H1 (cell line): ENCODE data around the gene DDA1. TPM values are rescaled to one million over a fixed set of nuclear protein-coding genes. Genes with fewer than 3 reads are reported as not detected.

Experiments used
- CTCF ChIA-PET: fragments of 300-600 bp; sonication (Branson Sonifier 250); formaldehyde crosslinking; loops from one replicate; lab custom pipeline; 2021; ENCODE audit not compliant: partially characterized antibody; lab: Charles Lee
- POLR2A ChIA-PET: fragments of 300-600 bp; sonication (Branson Sonifier 250); formaldehyde crosslinking; loops from one replicate; lab custom pipeline; 2021; ENCODE audit warnings: inconsistent platforms; ENCODE audit not compliant: partially characterized antibody; lab: Charles Lee
- DNase-seq, 2 experiments: peaks; one replicate each; pipeline versions ENCODE4 v3.0.0 to v3.0.0-alpha.2; 2010 to 2022; ENCODE audit warnings: low spot score in 2 of 2, low read depth in 1 of 2, mixed read lengths in 1 of 2
- FAIRE-seq: peaks from 2 replicates; lab custom pipeline; 2011; peaks lifted over from hg19 to GRCh38; lab: Jason Lieb, UNC
- H2AFZ ChIP-seq: 2 replicates; pipeline ENCODE4 v1.8.1; 2012; ENCODE audit warnings: low read length, inconsistent platforms
- H2AK5ac ChIP-seq: 2 replicates; pipeline ENCODE4 v1.6.1; 2013; ENCODE audit warnings: low read depth, low read length
- H2BK120ac ChIP-seq: replicated peaks from 2 replicates; pipeline ENCODE3; 2013; ENCODE audit warnings: low read depth, low read length, inconsistent platforms
- H2BK12ac ChIP-seq: 2 replicates; pipeline ENCODE4 v1.6.1; 2013; ENCODE audit warnings: low read depth, low read length
- H2BK15ac ChIP-seq: 2 replicates; pipeline ENCODE4 v1.6.1; 2013; ENCODE audit warnings: low read length
- H2BK20ac ChIP-seq: 2 replicates; pipeline ENCODE4 v1.6.1; 2013; ENCODE audit warnings: low read length
- H2BK5ac ChIP-seq: 2 replicates; pipeline ENCODE4 v1.6.1; 2013; ENCODE audit warnings: low read depth, low read length
- H3K14ac ChIP-seq: 2 replicates; pipeline ENCODE4 v1.6.1; 2013; ENCODE audit warnings: inconsistent platforms; ENCODE audit not compliant: insufficient read length
- H3K18ac ChIP-seq: 2 replicates; pipeline ENCODE4 v1.6.1; 2013; ENCODE audit warnings: low read length; ENCODE audit errors: extremely low read depth
- H3K23ac ChIP-seq: 2 replicates; pipeline ENCODE4 v1.6.1; 2013; ENCODE audit warnings: inconsistent platforms; ENCODE audit not compliant: insufficient read length
- H3K23me2 ChIP-seq: 2 replicates; pipeline ENCODE4 v1.6.1; 2013; ENCODE audit warnings: low read depth, low read length
- H3K27ac ChIP-seq: 2 replicates; pipeline ENCODE4 v1.6.1; 2011; ENCODE audit warnings: low read depth, low read length, inconsistent platforms
- H3K27me3 ChIP-seq, 4 experiments: replicated peaks in 1 of 4; 1 replicate in 1 of 4; 2 replicates in 3 of 4; pipeline versions ENCODE4 v1.6.1 to v1.8.1; 2011 to 2013; ENCODE audit warnings: low read length in 3 of 4, mild to moderate bottlenecking in 3 of 4, inconsistent platforms in 2 of 4, mixed read lengths in 2 of 4, moderate library complexity in 1 of 4; ENCODE audit not compliant: control insufficient read depth in 3 of 4, insufficient read depth in 3 of 4; ENCODE audit errors: extremely low read depth in 1 of 4
- H3K36me3 ChIP-seq, 4 experiments: 2 replicates each; pipeline versions ENCODE4 v1.6.1 to v1.8.1; 2011 to 2013; ENCODE audit warnings: mild to moderate bottlenecking in 4 of 4, low read length in 3 of 4, moderate library complexity in 2 of 4, control low read depth in 1 of 4, inconsistent platforms in 1 of 4; ENCODE audit not compliant: insufficient read depth in 4 of 4, control insufficient read depth in 2 of 4
- H3K4ac ChIP-seq: replicated peaks from 2 replicates; pipeline ENCODE3; 2013; ENCODE audit warnings: low read length, low read depth, mixed read lengths, inconsistent platforms; ENCODE audit not compliant: insufficient read length
- H3K4me1 ChIP-seq, 4 experiments: replicated peaks in 1 of 4; 1 replicate in 1 of 4; 2 replicates in 3 of 4; pipeline versions ENCODE4 v1.6.1 to v1.8.1; 2011 to 2013; ENCODE audit warnings: low read length in 3 of 4, inconsistent platforms in 2 of 4, mixed read lengths in 1 of 4; ENCODE audit not compliant: insufficient read depth in 4 of 4, control insufficient read depth in 3 of 4
- H3K4me2 ChIP-seq, 2 experiments: 2 replicates each; pipeline versions ENCODE4 v1.6.1 to v1.8.1; 2011 to 2013; ENCODE audit warnings: low read depth in 2 of 2, low read length in 2 of 2, control low read depth in 1 of 2, inconsistent platforms in 1 of 2, mild to moderate bottlenecking in 1 of 2; ENCODE audit not compliant: insufficient read depth in 1 of 2
- H3K4me3 ChIP-seq, 4 experiments: fragments of 200-600, 300-600 bp in 1 of 4; sonication (generic), shearing (Covaris generic), sonication (Bioruptor Twin) in 1 of 4; 2 replicates each; pipeline versions ENCODE4 v1.5.1 to v1.8.1; 2011 to 2016; ENCODE audit warnings: low read length in 4 of 4, low read depth in 3 of 4, control low read depth in 2 of 4, inconsistent platforms in 2 of 4, mild to moderate bottlenecking in 2 of 4, mixed read lengths in 1 of 4, moderate library complexity in 1 of 4; ENCODE audit not compliant: insufficient read depth in 2 of 4; ENCODE audit errors: extremely low read depth in 1 of 4
- H3K56ac ChIP-seq: replicated peaks from 2 replicates; pipeline ENCODE3; 2013; ENCODE audit warnings: low read depth, mild to moderate bottlenecking, mixed read lengths, low read length, inconsistent platforms; ENCODE audit not compliant: insufficient read length
- H3K79me1 ChIP-seq: 2 replicates; pipeline ENCODE4 v1.6.1; 2013; ENCODE audit warnings: low read depth, low read length, control low read depth
- H3K79me2 ChIP-seq, 2 experiments: 2 replicates each; pipeline versions ENCODE4 v1.6.1 to v1.8.1; 2012 to 2013; ENCODE audit warnings: low read length in 2 of 2, mild to moderate bottlenecking in 2 of 2, inconsistent platforms in 1 of 2; ENCODE audit not compliant: insufficient read depth in 2 of 2, control insufficient read depth in 1 of 2
- H3K9ac ChIP-seq, 4 experiments: replicated peaks in 1 of 4; 1 replicate in 1 of 4; 2 replicates in 3 of 4; pipeline versions ENCODE4 v1.6.1 to v1.8.1; 2011 to 2013; ENCODE audit warnings: low read depth in 3 of 4, low read length in 3 of 4, control low read depth in 2 of 4, mild to moderate bottlenecking in 2 of 4, moderate library complexity in 2 of 4, inconsistent platforms in 1 of 4; ENCODE audit errors: extremely low read depth in 1 of 4
- H3K9me3 ChIP-seq, 2 experiments: 2 replicates each; pipeline versions ENCODE4 v1.6.1 to v1.8.1; 2012 to 2013; ENCODE audit warnings: mild to moderate bottlenecking in 2 of 2, moderate library complexity in 2 of 2, control low read depth in 1 of 2, inconsistent platforms in 1 of 2, low read depth in 1 of 2, low read length in 1 of 2, mixed read lengths in 1 of 2; ENCODE audit not compliant: insufficient read depth in 2 of 2
- H4K20me1 ChIP-seq, 2 experiments: replicated peaks in 1 of 2; 2 replicates each; pipeline versions ENCODE3 to v1.8.1; 2011 to 2013; ENCODE audit warnings: inconsistent platforms in 2 of 2, low read length in 2 of 2, mild to moderate bottlenecking in 1 of 2; ENCODE audit not compliant: insufficient read depth in 2 of 2, control insufficient read depth in 1 of 2
- H4K5ac ChIP-seq: 2 replicates; pipeline ENCODE4 v1.6.1; 2013; ENCODE audit warnings: low read length, low read depth, mixed read lengths, inconsistent platforms; ENCODE audit not compliant: insufficient read length
- H4K8ac ChIP-seq: 2 replicates; pipeline ENCODE4 v1.8.0; 2013; ENCODE audit warnings: mild to moderate bottlenecking, moderate library complexity, low read length, inconsistent platforms; ENCODE audit not compliant: insufficient read depth; ENCODE audit errors: extremely low read depth
- H4K91ac ChIP-seq: replicated peaks from 2 replicates; pipeline ENCODE3; 2013; ENCODE audit warnings: low read length, mixed read lengths, inconsistent platforms; ENCODE audit not compliant: insufficient read length
- BACH1 ChIP-seq: IDR thresholded peaks from 2 replicates; pipeline ENCODE4 v1.6.1; 2012; ENCODE audit warnings: low read length, improper control_type of control experiment
- CREB1 ChIP-seq: IDR thresholded peaks from 2 replicates; pipeline ENCODE4 v1.6.1; 2012; ENCODE audit warnings: inconsistent platforms
- EP300 ChIP-seq, 2 experiments: IDR thresholded peaks; 1 replicate in 1 of 2; 2 replicates in 1 of 2; pipeline ENCODE4 v1.6.1; 2011 to 2012; ENCODE audit warnings: low read depth in 2 of 2, low read length in 2 of 2, mild to moderate bottlenecking in 2 of 2, borderline replicate concordance in 1 of 2, inconsistent platforms in 1 of 2, moderate library complexity in 1 of 2
- GTF2F1 ChIP-seq: IDR thresholded peaks from 2 replicates; pipeline ENCODE4 v1.6.1; 2012; ENCODE audit warnings: low read depth, low read length, improper control_type of control experiment, borderline replicate concordance
- RBBP5 ChIP-seq: IDR thresholded peaks from 2 replicates; pipeline ENCODE4 v1.7.1; 2012; ENCODE audit warnings: low read depth, mild to moderate bottlenecking, inconsistent platforms, low read length, moderate library complexity, borderline replicate concordance
- WGBS, 2 experiments: shearing (Covaris generic) in 1 of 2; methylation state at CpG; one replicate each; pipeline versions ENCODE4 v1.1.6 to v1.1.7; 2013 to 2015; ENCODE audit warnings: low lambda C conversion rate in 2 of 2, mixed read lengths in 2 of 2, inconsistent platforms in 1 of 2, low coverage in 1 of 2, missing lambda C conversion rate in 1 of 2; ENCODE audit not compliant: insufficient replicate concordance in 2 of 2, insufficient coverage in 1 of 2, insufficient read length in 1 of 2; ENCODE audit errors: extremely low coverage in 1 of 2, missing lambda C conversion rate in 1 of 2; 5-methylcytosine and 5-hydroxymethylcytosine counted together
- polyA plus RNA-seq, 7 experiments: library from polyadenylated mRNA; depleted of rRNA in 3 of 7; stranded (reverse) in 5 of 7; unstranded in 2 of 7; fragments of >200 nt in 5 of 7; fragments of 200-250 nt in 2 of 7; gene quantifications; 1 replicate in 5 of 7; 2 replicates in 1 of 7; 4 replicates in 1 of 7; pipeline versions ENCODE4 v1.2.1 to v1.2.3, GENCODE V29; 2011 to 2013; ENCODE audit warnings: missing spikeins in 2 of 7, mixed read lengths in 2 of 7
- total RNA-seq: library from RNA; stranded (reverse); fragmentation: NEBNext Ultra II Directional; extraction: Animal tissue kit (Norgen Biotek cat#: 25700); gene quantifications from 2 replicates; pipeline ENCODE4 v1.2.1, GENCODE V29; 2021

DDA1 gene
- total and polyA plus RNA-seq, 2 of the 8 experiments (the other 6 are each of a cell fraction or from before 2014, with no cell fraction given), result 29.2 to 34.5 TPM

DNA sequence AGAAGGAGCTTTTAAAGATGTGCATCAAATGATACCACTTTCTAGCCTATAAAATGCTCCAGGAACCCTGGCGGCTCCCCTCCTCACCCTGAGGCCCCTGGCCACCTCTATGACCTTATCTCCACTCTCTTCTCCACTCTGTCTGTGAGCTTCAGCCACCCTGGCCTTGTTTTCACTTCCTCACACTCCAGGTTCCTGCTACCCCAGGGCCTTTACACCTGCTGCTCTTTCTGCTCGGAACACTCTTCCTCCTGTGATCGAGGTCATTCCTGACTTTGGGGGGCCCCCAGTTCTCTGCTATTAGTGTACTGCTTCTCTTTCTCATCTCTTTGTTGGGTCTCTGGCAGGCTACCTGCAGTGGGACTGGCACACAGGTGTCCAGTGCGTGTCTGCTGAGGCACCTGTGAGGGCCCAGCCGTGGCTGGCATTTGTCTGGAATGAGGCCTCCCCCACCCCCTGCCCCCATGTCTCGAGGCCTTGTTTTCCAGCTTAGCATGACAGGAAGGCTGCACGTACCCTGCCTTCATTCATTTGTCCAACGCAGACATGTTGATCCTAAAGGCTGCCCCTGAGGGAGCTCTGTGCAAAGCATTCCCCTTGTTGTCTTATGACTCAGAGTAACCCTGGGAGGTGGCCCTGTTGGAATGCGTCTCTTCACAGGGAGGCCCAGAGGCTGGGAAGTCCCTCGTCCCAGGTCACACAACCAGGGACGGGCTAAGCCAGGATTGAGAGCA, 2.3 kb downstream of the DDA1 start:
- Histone ChIP-seq H3K4me2 (peak overlapping the region in 1 of 2 experiments; percentile 8; a peak in 2 of 4 replicates), H3K23ac (no peak overlapping the region)

More for the DNA sequence above, 2.3 kb downstream of the DDA1 start:
- Histone ChIP-seq H3K4me1 (peaks cover 2 to 13% (median 5%) of the 10 kb centered on the region in 4 experiments; a peak in 5 of 7 replicates), H3K4me3 (no peak overlapping the region), H3K56ac (no peak overlapping the region), H3K27ac (peak overlapping the region; percentile 67), H2BK20ac (no peak overlapping the region), H4K8ac (0 out of 2 replicates have a peak overlapping the region, but pooled peaks have one; percentile 35), H2BK5ac (no peak overlapping the region), H2AK5ac (no peak overlapping the region), H3K4ac (no peak overlapping the region), H4K5ac (no peak overlapping the region), H2BK12ac (0 out of 2 replicates have a peak overlapping the region, but pooled peaks have one; percentile 60), H2BK15ac (no peak overlapping the region), H3K36me3 (peaks cover 4 to 17% (median 12%) of the 10 kb centered on the region in 4 experiments), H3K14ac (no peak overlapping the region), H4K20me1 (peaks cover 0 to 14% of the 10 kb centered on the region in 2 experiments), H3K9ac (no peak overlapping the region), H2AFZ (no peak overlapping the region), H3K23me2 (peaks cover 5% of the 10 kb centered on the region), H2BK120ac (no peak overlapping the region), H3K79me2 (peaks cover 8 to 32% of the 10 kb centered on the region in 2 experiments; a peak in 3 of 4 replicates), H3K18ac (no peak overlapping the region), H3K79me1 (peaks cover 21% of the 10 kb centered on the region), H3K9me3 (no peaks in the 10 kb centered on the region), H4K91ac (no peak overlapping the region), H3K27me3 (no peaks in the 10 kb centered on the region)
- WGBS, 2 experiments, result 80% methylated on average over 11 of the region's 11 CpGs; no CpG with 5 or more reads in 1 of the 2 experiments
- ChIA-PET POLR2A (interaction anchor here (1.0 to 18.5 kb wide), 3 partner anchors 16 to 86 kb away, joined by 3 to 329 read pairs (median 4); partner anchors contain the start of genes ANO8 and OCEL1), CTCF (interaction anchor here (1.1 to 1.7 kb wide), 3 partner anchors 13 to 21 kb away, joined by 3 to 5 read pairs (median 4); no protein-coding TSS in a partner anchor)
- DNase-seq (no peak), FAIRE-seq (no peak)
- no peak for TF ChIP-seq RBBP5
- TF ChIP-seq GTF2F1, result no peak
- TF ChIP-seq CREB1, result no peak
- no peak for TF ChIP-seq BACH1
- TF ChIP-seq EP300 (IDR thresholded peaks at IDR 0.05; ENCODE audit: borderline replicate concordance in 1 of 2, low read depth in 2 of 2, low read length in 2 of 2), result no peak
- TF ChIP-seq, all 59 proteins: peak for 0
